Ovary (tissue), 9 donors: ENCODE results near the gene C11orf54. TPM values are rescaled to one million over a fixed set of nuclear protein-coding genes. Genes with fewer than 3 reads are reported as not detected.
"Not testable (repeated sequence)": the region's sequence is repeated elsewhere in the genome, so short reads cannot be mapped to it uniquely, and the experiment has no call there.

Experiments
- DNase-seq, 5 donors: peaks; one replicate each; pipeline ENCODE4 v3.0.0-alpha.2; 2019 to 2020
- H3K27ac ChIP-seq, 2 donors: fragments of 200-600 bp; one replicate each; pipeline versions ENCODE4 v1.5.1 to v1.8.0; 2019 to 2022
- H3K27me3 ChIP-seq: fragments of 200-600 bp; one replicate; pipeline ENCODE4 v1.8.0; 2022
- H3K36me3 ChIP-seq: fragments of 200-600 bp; sonication (generic); one replicate; pipeline ENCODE4 v1.5.1; 2019
- H3K4me1 ChIP-seq: one replicate; pipeline ENCODE4 v1.8.1; 2013; ENCODE audit warnings: mild to moderate bottlenecking, moderate library complexity; ENCODE audit not compliant: insufficient read depth
- H3K4me3 ChIP-seq: fragments of 200-600 bp; sonication (generic); one replicate; pipeline ENCODE4 v1.5.1; 2017
- H3K9me3 ChIP-seq, 2 donors: fragments of 200-600 bp in 1 of 2; sonication (generic) in 1 of 2; one replicate each; pipeline versions ENCODE4 v1.5.1 to v1.8.1; 2013 to 2019; ENCODE audit warnings: mild to moderate bottlenecking in 1 of 2, moderate library complexity in 1 of 2
- EP300 ChIP-seq: sonication (generic); formaldehyde crosslinking; IDR thresholded peaks from one replicate; pipeline ENCODE4 v1.6.1; 2017; ENCODE audit warnings: antibody characterized with exemption
- POLR2A ChIP-seq: fragments of 450-650 bp; IDR thresholded peaks from one replicate; pipeline ENCODE4 v1.6.1; 2017; ENCODE audit warnings: antibody characterized with exemption, mild to moderate bottlenecking, moderate library complexity
- WGBS, 3 donors: extraction: QIAGEN DNeasy Blood & Tissue Kit in 1 of 3; methylation state at CpG; one replicate each; pipeline versions ENCODE4 v1.1.5 to v1.1.7; 2013 to 2017; 5-methylcytosine and 5-hydroxymethylcytosine counted together
- intact Hi-C, 4 donors: fragments of 100-400 bp; cut with DNase I; formaldehyde crosslinking; loops; one replicate each; pipeline versions ENCODE4 v1.11.0 to v1.15.1; 2022 to 2023
- polyA plus RNA-seq, 2 donors: library from polyadenylated mRNA; stranded (reverse); fragments of 200-250 nt in 1 of 2; fragments of 350-450 nt in 1 of 2; fragmentation: Illumina TruSeq in 1 of 2; extraction: RNeasy Lipid Tissue Mini Kit (QIAGEN cat#74804) in 1 of 2; gene quantifications; one replicate each; pipeline ENCODE4 v1.2.3, GENCODE V29; 2013 to 2014
- total RNA-seq, 7 donors: library from RNA; depleted of rRNA in 2 of 7; stranded (reverse); fragments of >200 nt in 2 of 7; fragmentation: NEBNext Ultra II Directional in 3 of 7; extraction: Animal tissue kit (Norgen Biotek cat#: 25700) in 3 of 7; gene quantifications; one replicate each; pipeline versions ENCODE4 v1.1.0 to v1.2.4, GENCODE V29; 2016 to 2023
- TF ChIP-seq, protein P1 (sequence below), 3 donors: fragments of 450-650 bp in 2 of 3; fragments of 200-600 bp in 1 of 3; IDR thresholded peaks; one replicate each; pipeline versions ENCODE4 v1.5.1 to v1.8.0; 2016 to 2022; ENCODE audit warnings: antibody characterized with exemption in 3 of 3, mild to moderate bottlenecking in 1 of 3
- donor health status: DM: no; HTN: no; CAD: no; lungs with moderate emphysema.
- donor health status: DM: no; HTN: no; CAD: no.
- donor health status: Bipolar disorder and iron deficiency.
- donor health status: DM: yes; HTN: yes; CAD: no.
- donor health status: DM: no; HTN: no; CAD: no.
- donor health status: DM: yes; HTN: yes; CAD: no.

The C11orf54 gene
- total and polyA plus RNA-seq, 9 donors, result 22.8 to 48.0 (median 36.0) TPM

DNA sequence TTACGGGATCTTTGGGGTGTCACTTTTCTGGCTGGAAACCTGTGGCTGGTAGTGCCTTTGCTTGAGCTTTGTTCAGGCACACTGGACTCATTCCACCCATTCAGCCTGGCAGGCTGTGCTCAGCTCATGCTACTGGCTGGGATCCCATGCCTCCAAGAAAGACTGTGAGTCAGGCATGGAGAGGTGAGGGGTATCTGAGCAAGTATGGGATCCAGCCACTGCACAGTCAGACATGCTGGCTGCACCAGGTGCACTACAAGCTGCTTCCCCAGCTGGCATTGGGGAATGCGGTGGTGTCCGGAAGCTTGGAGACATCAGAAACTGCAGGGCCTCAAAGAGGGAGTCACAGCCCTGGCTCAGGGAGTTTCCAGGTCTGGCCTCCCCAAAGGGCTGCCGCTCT, 30.7 kb downstream of the C11orf54 start:
- Histone ChIP-seq H3K36me3 (no peaks in the 10 kb centered on the region), H3K27me3 (no peaks in the 10 kb centered on the region), H3K9me3 (no peaks in the 10 kb centered on the region), H3K4me3 (no peak overlapping the region), H3K27ac (no peak overlapping the region), H3K4me1 (no peaks in the 10 kb centered on the region)
- intact Hi-C loops, result no loop called here
- no peak for DNase-seq
- 89 to 98% (median 97%) methylated on average over 4 of the region's 4 CpGs for WGBS, 3 donors
- TF ChIP-seq POLR2A (no peak), EP300 (no peak)
- TF ChIP-seq, protein P1, sequence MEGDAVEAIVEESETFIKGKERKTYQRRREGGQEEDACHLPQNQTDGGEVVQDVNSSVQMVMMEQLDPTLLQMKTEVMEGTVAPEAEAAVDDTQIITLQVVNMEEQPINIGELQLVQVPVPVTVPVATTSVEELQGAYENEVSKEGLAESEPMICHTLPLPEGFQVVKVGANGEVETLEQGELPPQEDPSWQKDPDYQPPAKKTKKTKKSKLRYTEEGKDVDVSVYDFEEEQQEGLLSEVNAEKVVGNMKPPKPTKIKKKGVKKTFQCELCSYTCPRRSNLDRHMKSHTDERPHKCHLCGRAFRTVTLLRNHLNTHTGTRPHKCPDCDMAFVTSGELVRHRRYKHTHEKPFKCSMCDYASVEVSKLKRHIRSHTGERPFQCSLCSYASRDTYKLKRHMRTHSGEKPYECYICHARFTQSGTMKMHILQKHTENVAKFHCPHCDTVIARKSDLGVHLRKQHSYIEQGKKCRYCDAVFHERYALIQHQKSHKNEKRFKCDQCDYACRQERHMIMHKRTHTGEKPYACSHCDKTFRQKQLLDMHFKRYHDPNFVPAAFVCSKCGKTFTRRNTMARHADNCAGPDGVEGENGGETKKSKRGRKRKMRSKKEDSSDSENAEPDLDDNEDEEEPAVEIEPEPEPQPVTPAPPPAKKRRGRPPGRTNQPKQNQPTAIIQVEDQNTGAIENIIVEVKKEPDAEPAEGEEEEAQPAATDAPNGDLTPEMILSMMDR (IDR thresholded peaks at IDR 0.05), result no peak

DNA sequence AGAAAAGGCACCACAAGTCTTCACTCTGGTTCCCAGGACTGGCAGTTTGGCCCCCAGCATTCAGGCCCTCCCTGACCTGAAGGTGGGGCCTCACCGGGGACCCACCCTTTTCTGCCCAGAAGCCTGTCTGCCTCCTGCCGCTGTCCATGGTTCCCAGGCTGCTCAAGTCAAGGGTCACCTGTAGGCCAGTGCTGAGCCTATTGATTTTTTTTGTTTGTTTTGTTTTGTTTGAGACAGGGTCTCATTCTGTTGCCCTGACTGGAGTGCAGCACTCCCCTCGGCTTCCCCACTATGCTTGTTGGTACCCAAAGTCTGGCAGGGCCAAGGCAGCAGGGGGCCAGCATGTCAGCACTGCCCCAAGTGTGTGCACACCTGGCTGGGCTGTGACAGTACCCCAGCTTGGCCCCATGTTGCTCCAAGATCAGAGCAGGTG, 31.6 kb downstream of the C11orf54 start:
- Histone ChIP-seq H3K27me3 (no peaks in the 10 kb centered on the region), H3K9me3 (no peaks in the 10 kb centered on the region), H3K4me3 (no peak overlapping the region), H3K4me1 (no peaks in the 10 kb centered on the region), H3K27ac (no peak overlapping the region), H3K36me3 (no peaks in the 10 kb centered on the region)
- TF ChIP-seq POLR2A (no peak), EP300 (no peak)
- TF ChIP-seq, protein P1 (IDR thresholded peaks at IDR 0.05), result no peak
- 96 to 100% (median 97%) methylated on average over 3 of the region's 3 CpGs for WGBS, 3 donors
- no peak for DNase-seq
- intact Hi-C loops, result no loop called here

GRCh38 chr11:93773601-93774200, 32.2 kb downstream of the C11orf54 start:
- no peak overlapping the region for H3K27ac ChIP-seq
- H3K4me3 ChIP-seq, result no peak overlapping the region
- no peaks in the 10 kb centered on the region for H3K36me3 ChIP-seq
- intact Hi-C loops, result no loop called here
- no peaks in the 10 kb centered on the region for H3K9me3 ChIP-seq
- TF ChIP-seq EP300 (no peak), POLR2A (no peak)
- TF ChIP-seq, protein P1 (IDR thresholded peaks at IDR 0.05), result no peak
- WGBS, 3 donors, result 91 to 96% (median 93%) methylated on average over 9 to 10 of the region's 10 CpGs
- DNase-seq, result no peak
- H3K4me1 ChIP-seq, result no peaks in the 10 kb centered on the region
- no peaks in the 10 kb centered on the region for H3K27me3 ChIP-seq

- DNase-seq, H3K4me1 ChIP-seq, H3K27me3 ChIP-seq, H3K36me3 ChIP-seq, H3K27ac ChIP-seq, intact Hi-C loops, H3K4me3 ChIP-seq, H3K9me3 ChIP-seq: not testable (repeated sequence)
- 84 to 90% (median 90%) methylated on average over 3 of the region's 3 CpGs for WGBS, 3 donors
These were observed 33.1 kb downstream of the C11orf54 start for GRCh38 chr11:93774560-93774959.

- H3K9me3 ChIP-seq, result no peaks in the 10 kb centered on the region
- H3K4me3 ChIP-seq, result no peak overlapping the region
- H3K27me3 ChIP-seq, result no peaks in the 10 kb centered on the region
- H3K27ac ChIP-seq, result no peak overlapping the region
- no peaks in the 10 kb centered on the region for H3K4me1 ChIP-seq
- DNase-seq, result no peak
- WGBS, 3 donors, result 35 to 44% (median 43%) methylated on average over 2 of the region's 2 CpGs
- TF ChIP-seq POLR2A, result no peak
- TF ChIP-seq EP300, result no peak
- TF ChIP-seq, protein P1 (IDR thresholded peaks at IDR 0.05), result no peak
- H3K36me3 ChIP-seq, result no peaks in the 10 kb centered on the region
- intact Hi-C loops, result no loop called here
These were observed 33.8 kb downstream of the C11orf54 start for GRCh38 chr11:93775289-93775688.
